Fibroblast of skin of back (primary cell): ENCODE measurements around the gene UBN1.
"Not testable (repeated sequence)": the region's sequence is repeated elsewhere in the genome, so short reads cannot be mapped to it uniquely, and the experiment has no call there.

ENCODE experiments used
- DNase-seq: peaks from one replicate; pipeline ENCODE4 v3.0.0-alpha.2; 2013

Gene UBN1

DNA sequence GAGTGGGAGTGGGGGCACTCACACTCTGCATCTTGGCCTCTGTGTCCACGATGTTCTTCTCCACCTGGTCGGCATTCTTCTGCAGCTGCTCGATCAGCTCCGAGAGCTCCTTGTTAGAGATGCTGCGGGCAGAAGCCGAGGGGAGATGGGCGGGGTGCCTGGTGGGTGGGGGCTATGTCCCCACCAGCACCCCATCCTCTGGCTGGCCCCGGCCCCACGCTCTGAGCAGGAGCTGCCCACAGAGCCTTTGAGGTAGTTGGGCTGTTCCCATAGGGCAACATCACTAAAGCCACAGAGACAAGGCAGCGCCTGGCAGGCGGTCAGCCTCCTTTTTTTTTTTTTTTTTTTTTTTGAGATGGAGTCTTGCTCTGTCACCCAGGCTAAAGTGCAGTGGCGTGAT lies 63.5 kb downstream of the UBN1 start:
- DNase-seq, result no peak

DNA sequence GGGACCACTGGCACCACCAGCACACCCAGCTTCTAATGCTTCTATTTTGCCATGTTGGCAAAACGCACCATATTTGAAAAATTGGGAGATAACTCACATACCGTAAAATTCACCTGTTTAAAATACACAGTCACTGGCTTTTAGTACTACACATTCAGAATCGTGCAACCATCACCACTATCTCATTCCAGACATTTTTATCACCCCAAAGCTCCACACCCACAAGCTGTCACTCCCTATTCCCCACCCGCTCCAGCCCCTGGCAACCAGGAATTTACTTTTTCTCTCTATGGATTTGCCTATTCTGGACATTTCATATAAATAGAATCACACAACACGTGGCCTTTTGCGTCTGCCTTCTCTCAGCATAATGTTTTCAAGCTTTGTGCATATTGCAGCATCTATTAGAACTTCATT lies 64.7 kb downstream of the UBN1 start:
- DNase-seq, result peak; percentile 20

DNA sequence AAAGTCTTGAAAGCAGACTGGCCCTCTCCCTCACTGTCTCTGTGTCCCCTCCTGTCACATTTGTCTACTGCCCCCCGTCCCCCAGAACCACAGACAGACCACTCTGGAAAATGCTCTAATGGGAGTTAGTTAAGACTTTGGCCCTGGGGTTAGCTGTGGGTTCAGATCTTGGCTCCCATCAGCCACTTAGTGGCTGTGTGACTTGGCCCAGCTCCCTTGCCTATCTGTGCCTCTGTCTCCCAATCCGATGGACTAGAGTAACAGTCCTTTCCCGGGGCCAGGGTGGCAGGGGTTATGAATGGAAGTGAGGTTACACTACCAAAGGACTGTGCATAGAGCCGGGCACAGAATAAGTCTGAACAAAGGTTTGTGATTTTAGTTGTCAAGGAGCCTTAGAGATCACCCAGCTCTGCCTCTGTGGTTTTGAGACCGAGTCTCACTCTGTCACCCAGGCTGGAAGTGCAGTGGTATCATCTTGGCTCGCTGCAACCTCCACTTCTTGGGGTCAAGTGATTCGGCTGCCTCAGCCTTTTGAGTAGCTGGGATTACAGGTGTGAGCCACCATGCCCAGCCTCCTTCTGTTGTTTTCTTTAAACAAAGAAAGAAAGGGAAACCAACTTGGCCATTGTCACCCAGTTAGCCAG lies 66.0 kb downstream of the UBN1 start:
- DNase-seq, result no peak

DNA sequence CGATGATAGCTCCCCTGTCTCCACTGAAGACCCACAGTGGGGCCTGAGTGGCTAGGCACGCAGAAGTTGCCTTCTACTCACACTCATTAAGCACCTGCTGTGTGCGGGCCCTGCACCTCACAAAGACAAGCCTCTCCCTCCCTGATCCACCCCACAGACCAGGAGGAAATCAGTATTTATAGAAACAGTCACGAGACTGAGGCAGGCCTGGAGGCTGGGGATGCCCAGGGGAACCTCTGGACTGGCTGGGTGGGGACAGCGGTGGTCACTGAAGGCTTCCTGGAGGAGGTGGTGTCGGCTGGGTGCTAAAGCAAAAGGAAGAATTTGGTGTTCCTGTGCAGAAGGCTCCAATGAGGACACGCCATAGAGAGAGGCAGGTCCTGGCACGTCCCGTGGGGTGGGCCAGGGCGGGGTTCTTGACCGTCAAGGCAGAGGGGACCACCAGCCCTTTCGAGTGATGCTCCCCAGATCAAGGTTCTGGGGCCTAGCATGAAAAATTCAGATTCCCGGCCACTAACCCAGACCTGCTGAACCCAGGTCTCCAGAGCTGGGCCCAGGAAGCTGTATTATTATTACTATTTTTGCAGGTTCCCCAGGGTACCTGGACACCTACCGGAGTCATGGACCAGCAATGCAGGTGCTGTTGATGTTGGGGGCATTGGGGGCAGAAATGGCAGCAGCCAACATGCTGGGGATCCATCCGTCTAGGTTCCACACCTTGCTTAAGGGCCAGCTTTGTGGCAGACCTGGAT lies 66.7 kb downstream of the UBN1 start:
- no peak for DNase-seq

DNA sequence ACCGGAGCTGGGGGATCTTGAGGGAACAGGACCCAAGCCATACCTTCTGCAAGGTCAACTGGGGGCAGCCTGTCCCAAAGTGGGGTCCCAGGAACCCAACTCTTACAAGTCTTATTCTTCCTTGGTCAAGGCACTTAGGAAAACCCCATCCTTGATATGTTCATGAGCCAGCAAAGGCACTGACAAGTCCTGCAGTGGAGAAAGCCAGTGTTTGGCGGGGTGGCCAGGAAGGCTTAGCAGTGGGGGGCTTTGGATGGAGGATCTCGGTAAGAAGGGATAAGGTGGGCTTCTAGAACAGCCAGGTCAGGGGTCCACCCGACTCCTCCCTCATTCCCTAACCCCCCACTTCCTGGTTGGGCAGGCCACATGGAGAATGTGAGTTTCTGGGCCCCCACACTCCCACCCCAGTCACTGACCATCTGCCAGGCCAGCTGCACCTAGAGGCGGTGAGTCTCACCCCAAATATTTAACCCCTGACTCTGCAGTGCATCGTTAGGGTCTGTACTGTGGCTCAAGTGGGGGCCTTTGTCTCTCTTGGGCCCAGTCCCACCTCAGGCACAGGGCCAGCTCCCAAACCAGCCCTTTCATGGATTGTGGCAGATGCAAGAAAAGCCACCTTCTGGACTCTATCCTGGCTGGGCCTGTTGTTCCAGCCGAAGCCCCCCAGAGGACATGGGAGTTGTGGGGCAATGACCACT lies 67.4 kb downstream of the UBN1 start:
- no peak for DNase-seq

DNA sequence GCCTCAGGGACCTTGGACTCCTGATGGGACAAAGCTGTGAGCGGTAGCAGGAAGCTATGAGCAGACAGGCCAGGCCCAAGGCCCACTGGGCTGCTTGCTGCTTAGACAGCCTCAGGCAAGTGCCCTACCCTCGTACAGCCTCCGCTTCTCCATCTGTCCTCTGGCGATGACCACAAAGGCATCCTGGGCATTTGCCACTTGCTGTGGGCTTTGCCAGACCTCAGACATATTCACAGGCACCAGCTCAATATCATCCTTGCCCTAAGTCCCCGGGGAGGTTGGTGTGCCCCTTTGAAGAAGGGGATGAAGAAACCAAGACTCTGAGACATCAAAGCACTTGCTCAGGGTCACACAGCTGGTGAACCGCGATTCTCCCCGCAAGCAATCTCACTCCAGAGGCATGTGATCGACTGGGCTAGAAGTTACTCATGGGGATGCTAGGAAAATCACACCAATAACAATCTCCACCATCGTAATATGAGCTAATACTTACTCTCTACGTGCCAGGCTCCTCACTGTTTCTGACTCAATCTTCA lies 68.0 kb downstream of the UBN1 start:
- peak; percentile 76 for DNase-seq

DNA sequence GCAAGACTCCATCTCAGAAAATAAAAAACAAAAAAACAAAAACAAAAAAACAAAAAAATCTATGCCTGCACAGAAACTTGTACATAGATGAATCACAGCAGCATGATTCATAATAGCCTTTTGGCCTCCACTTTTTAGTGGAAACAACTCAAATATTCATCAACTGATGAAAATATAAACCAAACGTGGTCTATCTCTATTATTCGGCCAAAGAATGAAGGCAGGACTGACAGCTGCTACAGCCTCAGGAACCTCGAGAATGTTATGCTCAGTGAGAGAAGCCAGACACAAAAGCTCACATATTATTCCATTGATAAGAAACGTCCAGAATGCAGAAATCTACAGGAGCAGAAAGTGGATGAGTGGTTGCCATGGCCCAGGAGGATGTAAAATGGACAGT lies 69.8 kb downstream of the UBN1 start:
- DNase-seq, result peak; percentile 39

DNA sequence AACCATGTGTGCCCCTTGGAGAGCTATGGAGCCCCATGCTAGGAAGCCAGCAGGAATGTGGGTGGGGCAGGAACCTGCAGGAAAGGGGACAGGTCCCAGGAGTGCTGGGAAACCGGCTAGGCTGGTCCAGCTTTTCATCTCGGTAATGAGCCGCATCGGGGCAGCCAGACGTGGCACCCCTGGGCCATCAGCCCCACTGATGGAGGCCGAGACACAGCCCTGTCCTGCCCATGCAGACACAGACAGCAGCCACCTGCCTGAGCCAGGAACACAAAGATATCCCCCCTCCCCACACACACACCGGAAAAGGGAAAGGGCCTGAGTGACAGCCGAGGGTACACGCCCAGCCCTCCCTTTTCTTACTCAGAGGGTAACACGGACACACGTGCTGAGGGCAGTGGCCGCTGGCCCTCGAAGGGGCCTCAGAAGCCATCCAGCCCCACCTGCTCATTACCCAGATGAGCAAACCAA lies 71.5 kb downstream of the UBN1 start:
- DNase-seq, result no peak

DNA sequence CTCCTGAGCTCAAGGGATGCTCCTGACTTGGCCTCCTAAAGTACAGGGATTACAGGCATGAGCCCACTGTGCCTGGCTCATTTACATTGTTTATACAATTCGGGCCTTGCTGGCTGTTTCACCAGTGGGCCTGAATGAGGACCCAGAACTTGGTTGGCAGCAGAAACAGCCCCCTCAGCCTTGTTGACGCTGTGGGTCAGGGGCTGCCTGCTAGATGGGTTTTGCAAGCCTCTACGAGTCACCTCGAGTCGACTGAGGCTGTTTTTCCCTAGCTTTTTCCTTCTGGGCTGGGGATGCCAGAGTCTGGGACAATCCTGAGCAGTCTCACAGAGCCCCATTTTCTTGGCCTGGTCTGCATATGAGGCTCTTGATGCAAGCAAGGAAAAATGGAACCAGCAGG lies 73.5 kb downstream of the UBN1 start:
- no peak for DNase-seq

DNA sequence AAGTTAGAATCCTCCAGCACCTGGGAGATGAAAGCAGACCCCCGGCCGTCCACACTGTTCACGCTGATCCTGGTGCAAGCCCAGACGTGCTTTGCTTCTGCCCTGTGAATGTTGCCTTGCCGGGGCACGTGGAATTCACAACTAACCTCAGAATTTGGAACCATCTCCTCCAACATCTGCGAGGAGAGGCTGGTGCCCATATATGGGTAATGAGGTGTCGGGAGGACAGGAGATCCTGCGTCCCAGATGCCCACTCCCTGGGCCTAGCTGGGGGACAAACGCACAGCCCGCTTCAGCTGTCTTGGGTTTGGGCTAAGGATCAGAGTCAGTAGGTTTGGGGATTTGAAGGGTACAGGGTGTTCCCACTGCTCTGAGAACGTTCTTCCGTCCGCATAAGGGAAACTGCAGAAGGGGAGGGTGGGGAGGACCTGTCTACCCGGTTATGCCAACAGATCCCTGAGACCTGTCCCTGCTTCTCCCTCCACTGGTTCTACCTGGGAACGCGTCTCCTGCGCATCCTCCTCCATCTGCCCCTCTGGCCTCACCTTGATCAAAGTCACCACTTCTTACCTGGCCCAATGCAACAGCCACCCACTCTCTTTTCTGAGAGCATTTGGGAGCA lies 75.6 kb downstream of the UBN1 start:
- no peak for DNase-seq

DNA sequence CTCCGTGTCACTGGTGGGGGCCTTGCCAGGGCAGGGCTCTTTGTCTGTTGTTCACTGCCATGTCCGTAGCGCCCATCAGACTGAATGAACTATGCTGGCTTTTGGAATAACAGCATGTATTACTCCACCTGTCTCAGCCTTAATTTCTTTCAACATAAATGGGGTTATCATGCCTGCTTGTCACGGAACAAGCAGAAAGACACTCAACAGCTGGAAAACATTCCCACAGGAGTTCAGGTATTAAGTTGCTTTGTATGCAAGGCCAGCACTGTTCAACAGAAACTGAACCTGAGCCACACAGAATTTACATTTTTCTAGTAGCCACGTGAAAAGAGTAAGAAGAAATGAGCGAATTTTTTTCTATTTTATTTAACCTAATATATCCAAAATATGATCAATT lies 76.6 kb downstream of the UBN1 start:
- DNase-seq, result no peak

DNA sequence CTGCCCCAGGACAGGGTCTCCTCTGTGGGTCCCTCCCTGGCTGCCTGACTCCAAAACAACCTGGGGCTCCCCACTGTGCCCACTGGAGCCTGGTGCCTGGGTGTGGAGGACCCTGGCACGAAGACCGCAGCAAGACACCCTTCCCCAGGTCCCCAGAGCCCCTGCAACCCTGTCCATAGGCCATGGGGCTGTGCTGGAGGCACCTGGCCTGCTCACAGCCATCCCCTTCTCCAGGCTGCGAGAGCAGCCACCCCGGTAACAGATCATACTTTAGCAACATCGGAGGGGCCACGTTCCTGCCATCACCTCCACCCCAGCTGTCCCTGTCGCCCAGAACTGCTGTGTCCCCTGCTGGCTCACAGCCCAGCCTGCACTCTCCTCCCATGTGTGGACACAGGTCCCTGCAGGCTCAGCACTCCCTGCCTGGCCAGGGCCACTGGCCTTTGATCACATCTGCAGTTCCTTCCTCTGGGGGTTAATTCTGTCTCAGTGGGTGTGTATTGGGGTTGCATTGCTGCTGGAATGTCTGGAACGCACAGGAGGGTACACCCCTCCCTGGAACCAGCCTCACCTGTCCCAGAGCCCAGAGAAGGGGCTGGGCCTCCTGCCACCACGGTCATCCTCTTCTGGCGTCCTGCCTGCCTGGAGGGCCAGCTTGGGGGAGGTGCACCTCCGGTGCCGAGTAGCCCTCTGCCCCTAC lies 77.5 kb downstream of the UBN1 start:
- no peak for DNase-seq

DNA sequence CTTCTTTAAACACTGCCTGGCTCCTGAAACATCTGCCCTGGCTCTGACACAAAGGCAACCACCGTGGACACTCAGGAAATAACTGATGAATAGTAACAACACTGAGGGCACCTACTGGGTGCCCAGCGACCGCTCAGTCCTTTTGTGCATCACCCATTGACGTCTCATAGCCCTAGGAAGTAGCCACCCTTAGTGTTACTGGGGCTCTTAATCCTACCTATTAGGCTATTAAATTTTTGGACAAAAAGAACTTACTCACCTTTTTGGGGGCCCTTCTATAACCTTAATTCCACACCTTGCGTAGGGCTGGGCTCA lies 78.0 kb downstream of the UBN1 start:
- no peak for DNase-seq

DNA sequence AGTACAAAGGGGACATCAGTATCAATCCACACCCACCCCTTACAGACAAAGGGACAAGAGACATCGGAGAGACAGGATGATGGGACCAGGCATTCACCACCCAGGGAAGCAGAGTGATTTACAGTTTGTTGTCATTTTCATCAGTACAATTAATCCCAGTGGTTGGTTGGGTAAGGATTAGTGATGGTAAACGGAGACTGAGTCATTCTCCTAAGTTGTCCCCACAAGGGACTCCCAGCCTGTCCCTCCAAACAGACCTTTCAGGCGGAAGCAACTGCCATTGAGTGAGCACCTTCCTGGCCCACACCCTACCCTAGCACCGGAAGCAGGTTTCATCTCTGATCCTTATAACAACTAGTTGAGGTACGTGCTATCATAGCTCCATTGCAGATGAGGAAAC lies 78.5 kb downstream of the UBN1 start:
- no peak for DNase-seq

DNA sequence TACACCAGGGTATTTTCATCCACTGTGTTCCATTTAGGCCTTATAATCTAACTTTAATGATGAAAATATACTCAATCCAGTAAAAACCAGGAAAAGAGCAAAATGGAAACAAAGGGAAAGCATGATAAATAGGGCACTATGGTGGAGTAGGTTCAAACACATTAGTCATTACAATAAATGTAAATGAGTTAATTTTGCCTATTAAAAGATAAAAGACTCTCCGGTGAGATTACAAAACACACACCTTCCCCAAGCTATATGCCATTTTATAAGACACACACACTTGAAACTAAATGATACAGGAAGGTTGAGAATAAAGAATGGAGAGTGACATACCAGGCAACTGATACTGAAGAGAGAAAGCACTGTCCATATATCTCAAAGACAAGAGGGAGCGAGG lies 79.6 kb downstream of the UBN1 start:
- no peak for DNase-seq

DNA sequence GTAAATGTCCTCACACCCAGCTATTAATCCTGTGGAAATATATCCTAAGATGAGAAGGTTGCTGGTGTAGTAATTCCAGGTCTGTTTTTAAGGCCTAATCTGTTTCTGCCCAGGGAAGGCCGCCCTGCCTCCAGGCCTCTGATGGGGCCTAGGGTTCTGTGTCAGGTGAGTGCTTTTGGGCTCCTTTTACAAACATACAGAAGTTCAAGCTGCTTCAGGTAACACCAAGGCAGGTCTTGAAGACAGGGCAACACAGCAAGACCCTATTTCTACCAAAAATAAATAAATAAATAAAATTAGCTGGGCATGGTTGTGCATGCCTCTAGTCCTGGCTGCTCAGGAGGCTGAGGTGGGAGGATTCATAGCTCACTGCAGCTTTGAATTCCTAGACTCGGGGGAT lies 80.4 kb downstream of the UBN1 start:
- DNase-seq, result no peak

DNA sequence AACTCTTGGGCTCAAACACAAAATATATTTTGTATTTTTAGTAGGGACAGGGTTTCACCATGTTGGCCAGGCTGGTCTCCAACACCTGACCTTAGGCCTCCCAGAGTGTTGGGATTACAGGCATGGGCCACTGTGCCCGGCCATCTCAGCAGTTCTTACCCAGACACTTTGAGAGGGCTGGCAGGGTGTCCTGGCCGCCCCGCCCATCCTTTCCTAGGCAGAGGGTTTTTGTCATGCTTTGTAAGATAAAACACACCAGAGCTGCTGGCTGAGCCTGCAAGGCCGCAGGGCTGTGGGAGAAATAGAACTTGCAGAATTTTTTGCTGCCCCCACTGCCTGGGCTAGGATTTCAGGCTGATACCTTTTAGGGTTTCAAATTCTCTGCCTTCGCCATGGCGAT lies 80.9 kb downstream of the UBN1 start:
- no peak for DNase-seq

DNA sequence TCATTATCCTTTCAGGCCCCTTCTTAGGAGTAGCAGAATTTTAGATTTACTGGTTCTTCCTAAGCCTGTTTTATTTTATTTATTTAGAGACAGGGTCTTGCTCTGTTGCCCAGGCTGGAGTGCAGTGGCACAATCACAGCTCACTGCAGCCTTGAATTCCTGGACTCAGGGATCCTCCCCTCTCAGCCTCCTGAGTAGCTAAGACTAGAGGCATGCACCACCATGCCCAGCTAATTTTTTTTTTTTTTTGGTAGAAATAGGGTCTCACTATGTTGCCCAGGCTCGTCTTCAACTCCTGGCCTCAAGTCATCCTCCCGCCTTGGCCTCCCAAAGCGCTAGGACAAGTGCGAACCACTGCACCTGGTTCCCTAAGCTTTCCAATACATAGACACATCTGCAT lies 82.3 kb downstream of the UBN1 start:
- not testable (repeated sequence) for DNase-seq

DNA sequence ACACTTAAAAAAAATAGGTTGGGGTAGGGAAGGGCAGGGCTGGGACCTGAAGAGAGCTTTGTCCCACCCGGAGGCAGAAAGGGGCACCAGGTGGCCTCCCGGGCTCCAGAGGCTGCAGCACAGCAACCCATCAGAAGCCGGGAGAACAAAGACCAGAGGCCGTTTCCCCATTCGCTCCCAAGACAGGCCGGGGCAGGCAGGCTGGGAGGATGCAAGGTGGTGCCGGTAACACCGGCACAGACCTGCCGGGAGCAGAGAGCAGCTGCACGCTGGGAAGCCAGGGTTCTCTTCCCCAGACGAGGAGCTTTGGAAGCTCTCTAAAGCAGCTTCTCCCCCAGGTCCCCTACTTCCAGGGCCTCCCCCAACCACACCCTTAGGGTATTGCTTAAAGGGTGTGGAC lies 84.1 kb downstream of the UBN1 start:
- DNase-seq, result no peak
